ENCODE results near the gene NCAPD3.
A peak's percentile ranks its signal among the peaks of the same experiment; 100 is the strongest.

The NCAPD3 gene

DNA sequence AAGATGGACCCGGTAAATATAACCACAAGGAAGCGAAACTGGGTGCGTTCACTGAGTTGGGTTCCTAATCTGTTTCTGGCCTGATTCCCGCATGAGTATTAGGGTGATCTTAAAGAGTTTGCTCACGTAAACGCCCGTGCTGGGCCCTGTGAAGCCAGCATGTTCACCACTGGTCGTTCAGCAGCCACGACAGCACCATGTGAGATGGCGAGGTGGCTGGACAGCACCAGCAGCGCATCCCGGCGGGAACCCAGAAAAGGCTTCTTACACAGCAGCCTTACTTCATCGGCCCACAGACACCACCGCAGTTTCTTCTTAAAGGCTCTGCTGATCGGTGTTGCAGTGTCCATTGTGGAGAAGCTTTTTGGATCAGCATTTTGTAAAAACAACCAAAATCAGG lies 74.4 kb downstream of the NCAPD3 start:
- H3K9ac ChIP-seq (ENCODE audit: low read length in 2 of 2): no peak overlapping the region

DNA sequence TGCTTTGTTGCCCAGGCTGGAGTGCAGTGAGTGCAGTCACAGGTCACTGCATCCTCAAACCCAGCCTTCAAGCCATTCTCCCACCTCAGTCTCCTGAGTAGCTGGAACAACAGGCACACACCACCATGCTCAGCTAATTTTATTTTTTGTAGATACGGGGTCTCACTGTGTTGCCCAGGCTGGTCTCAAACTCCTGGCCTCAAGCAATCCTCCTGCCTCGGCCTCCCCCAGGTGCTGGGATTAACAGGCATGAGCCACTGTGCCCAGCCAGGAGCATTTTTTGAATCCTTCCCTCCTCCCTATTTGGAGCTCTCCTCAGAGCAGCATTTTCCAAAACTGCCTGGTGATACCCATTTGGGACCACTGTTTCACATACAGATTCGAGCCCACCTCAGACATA lies 77.2 kb downstream of the NCAPD3 start:
- H3K36me3 ChIP-seq (ENCODE audit: control insufficient read depth in 2 of 2, insufficient read depth in 2 of 2, low read length in 2 of 2): peaks cover 33 to 36% of the 10 kb centered on the region in 2 donors
- H3K9me3 ChIP-seq (ENCODE audit: control insufficient read depth in 2 of 2, low read length in 2 of 2): no peaks in the 10 kb centered on the region

More for the DNA sequence above, 74.4 kb downstream of the NCAPD3 start:
- Histone ChIP-seq H3K9me3 (ENCODE audit: control insufficient read depth in 2 of 2, low read length in 2 of 2) (no peaks in the 10 kb centered on the region), H3K27ac (ENCODE audit: low read length) (no peak overlapping the region), H3K4me3 (ENCODE audit: low read length in 2 of 2) (no peak overlapping the region), H3K36me3 (ENCODE audit: control insufficient read depth in 2 of 2, insufficient read depth in 2 of 2, low read length in 2 of 2) (peaks cover 41 to 43% of the 10 kb centered on the region in 2 donors), H3K4me1 (ENCODE audit: control insufficient read depth, insufficient read depth, low read length) (peaks cover 17% of the 10 kb centered on the region), H3K27me3 (ENCODE audit: control insufficient read depth in 1 of 2, insufficient read depth in 2 of 2, low read length in 2 of 2) (no peaks in the 10 kb centered on the region)

DNA sequence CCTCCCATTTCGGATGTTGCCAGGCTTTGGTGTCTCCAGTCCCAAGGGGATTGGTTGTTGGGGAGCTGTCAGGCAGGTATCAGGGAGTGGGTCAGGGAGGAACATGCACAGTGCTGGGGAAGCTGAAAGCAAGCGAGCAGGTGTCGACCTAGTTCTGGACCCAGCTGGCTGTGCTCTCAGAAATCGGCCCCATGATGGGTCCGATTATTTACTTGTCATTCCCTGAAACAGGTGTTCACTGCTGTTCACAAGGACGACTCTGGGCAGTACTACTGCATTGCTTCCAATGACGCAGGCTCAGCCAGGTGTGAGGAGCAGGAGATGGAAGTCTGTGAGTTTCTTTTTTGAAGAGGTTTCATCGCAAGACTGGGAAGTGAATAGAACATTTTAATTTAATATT lies 78.1 kb downstream of the NCAPD3 start:
- Histone ChIP-seq H3K27ac (ENCODE audit: low read length) (no peak overlapping the region), H3K27me3 (ENCODE audit: control insufficient read depth in 1 of 2, insufficient read depth in 2 of 2, low read length in 2 of 2) (no peaks in the 10 kb centered on the region), H3K36me3 (ENCODE audit: control insufficient read depth in 2 of 2, insufficient read depth in 2 of 2, low read length in 2 of 2) (peaks cover 28 to 42% of the 10 kb centered on the region in 2 donors), H3K9me3 (ENCODE audit: control insufficient read depth in 2 of 2, low read length in 2 of 2) (no peaks in the 10 kb centered on the region), H3K4me1 (ENCODE audit: control insufficient read depth, insufficient read depth, low read length) (peaks cover 9% of the 10 kb centered on the region), H3K9ac (ENCODE audit: low read length in 2 of 2) (no peak overlapping the region), H3K4me3 (ENCODE audit: low read length in 2 of 2) (no peak overlapping the region)

More for the DNA sequence above, 77.2 kb downstream of the NCAPD3 start:
- Histone ChIP-seq H3K27ac (ENCODE audit: low read length) (no peak overlapping the region), H3K4me3 (ENCODE audit: low read length in 2 of 2) (no peak overlapping the region), H3K9ac (ENCODE audit: low read length in 2 of 2) (no peak overlapping the region), H3K27me3 (ENCODE audit: control insufficient read depth in 1 of 2, insufficient read depth in 2 of 2, low read length in 2 of 2) (no peaks in the 10 kb centered on the region), H3K4me1 (ENCODE audit: control insufficient read depth, insufficient read depth, low read length) (peaks cover 11% of the 10 kb centered on the region)

DNA sequence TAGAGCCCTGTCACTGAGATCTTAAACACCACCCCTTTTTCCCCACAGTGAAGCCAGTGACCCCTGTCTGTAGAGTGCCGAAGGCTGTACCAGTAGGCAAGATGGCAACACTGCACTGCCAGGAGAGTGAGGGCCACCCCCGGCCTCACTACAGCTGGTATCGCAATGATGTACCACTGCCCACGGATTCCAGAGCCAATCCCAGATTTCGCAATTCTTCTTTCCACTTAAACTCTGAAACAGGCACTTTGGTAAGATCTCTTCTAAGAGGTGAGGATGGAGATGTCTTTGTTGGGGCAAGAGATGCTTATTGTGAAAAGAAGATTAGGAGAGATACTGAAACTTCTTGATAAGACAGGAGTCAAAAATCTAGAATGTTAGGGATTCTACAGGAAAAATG lies 79.0 kb downstream of the NCAPD3 start:
- Histone ChIP-seq H3K4me3 (ENCODE audit: low read length in 2 of 2) (no peak overlapping the region), H3K27ac (ENCODE audit: low read length) (no peak overlapping the region), H3K9me3 (ENCODE audit: control insufficient read depth in 2 of 2, low read length in 2 of 2) (no peaks in the 10 kb centered on the region), H3K36me3 (ENCODE audit: control insufficient read depth in 2 of 2, insufficient read depth in 2 of 2, low read length in 2 of 2) (peaks cover 27 to 42% of the 10 kb centered on the region in 2 donors), H3K9ac (ENCODE audit: low read length in 2 of 2) (no peak overlapping the region), H3K4me1 (ENCODE audit: control insufficient read depth, insufficient read depth, low read length) (peaks cover 9% of the 10 kb centered on the region), H3K27me3 (ENCODE audit: control insufficient read depth in 1 of 2, insufficient read depth in 2 of 2, low read length in 2 of 2) (no peaks in the 10 kb centered on the region)

DNA sequence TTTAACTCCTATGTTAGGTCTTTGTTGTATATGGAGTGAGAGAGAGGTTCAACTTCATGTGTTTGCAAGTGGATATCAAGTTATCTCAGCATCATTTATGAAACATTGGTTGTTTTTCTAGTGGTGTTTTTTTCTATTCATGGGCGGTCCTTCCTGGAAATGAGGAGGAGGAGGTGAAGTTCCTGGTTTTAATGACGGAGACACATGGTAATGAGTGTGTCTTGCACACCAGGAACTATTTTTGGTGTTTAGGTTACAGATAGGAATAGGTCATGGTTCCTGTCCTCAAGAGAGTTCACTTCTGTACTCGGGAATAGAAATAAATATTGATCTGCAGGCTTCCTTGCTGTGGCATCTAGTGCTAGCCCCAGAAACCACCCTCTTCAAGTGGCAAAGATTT lies 80.0 kb downstream of the NCAPD3 start:
- no peaks in the 10 kb centered on the region for H3K27me3 ChIP-seq (ENCODE audit: control insufficient read depth in 1 of 2, insufficient read depth in 2 of 2, low read length in 2 of 2)
- H3K4me1 ChIP-seq (ENCODE audit: control insufficient read depth, insufficient read depth, low read length): peaks cover 16% of the 10 kb centered on the region
- no peak overlapping the region for H3K4me3 ChIP-seq (ENCODE audit: low read length in 2 of 2)
- no peak overlapping the region for H3K9ac ChIP-seq (ENCODE audit: low read length in 2 of 2)
- H3K27ac ChIP-seq (ENCODE audit: low read length): no peak overlapping the region
- peaks cover 19 to 35% of the 10 kb centered on the region in 2 donors for H3K36me3 ChIP-seq (ENCODE audit: control insufficient read depth in 2 of 2, insufficient read depth in 2 of 2, low read length in 2 of 2)
- H3K9me3 ChIP-seq (ENCODE audit: control insufficient read depth in 2 of 2, low read length in 2 of 2): no peaks in the 10 kb centered on the region

DNA sequence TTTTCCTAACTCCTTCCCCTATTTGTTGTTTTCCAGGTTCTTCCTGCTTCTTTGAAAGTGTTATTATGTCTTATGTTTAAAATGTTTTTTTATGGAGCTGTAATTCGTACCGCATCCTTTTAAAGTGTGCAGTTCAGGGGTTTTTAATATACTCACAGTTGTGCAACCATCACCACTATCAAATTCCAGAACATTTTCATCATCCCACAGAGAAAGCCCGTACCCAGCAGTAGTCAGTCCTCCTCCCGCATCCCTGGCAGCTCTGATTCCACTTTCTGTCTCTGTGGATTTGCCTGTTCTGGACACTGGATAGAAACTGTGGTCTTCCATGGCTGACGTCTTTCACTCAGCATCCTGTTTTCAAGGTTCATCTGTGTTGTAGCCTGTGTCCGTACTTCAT lies 81.2 kb downstream of the NCAPD3 start:
- H3K27me3 ChIP-seq (ENCODE audit: control insufficient read depth in 1 of 2, insufficient read depth in 2 of 2, low read length in 2 of 2): no peaks in the 10 kb centered on the region
- H3K9ac ChIP-seq (ENCODE audit: low read length in 2 of 2): no peak overlapping the region
- peaks cover 19 to 34% of the 10 kb centered on the region in 2 donors for H3K36me3 ChIP-seq (ENCODE audit: control insufficient read depth in 2 of 2, insufficient read depth in 2 of 2, low read length in 2 of 2)
- H3K4me1 ChIP-seq (ENCODE audit: control insufficient read depth, insufficient read depth, low read length): peaks cover 16% of the 10 kb centered on the region
- H3K4me3 ChIP-seq (ENCODE audit: low read length in 2 of 2): no peak overlapping the region
- no peaks in the 10 kb centered on the region for H3K9me3 ChIP-seq (ENCODE audit: control insufficient read depth in 2 of 2, low read length in 2 of 2)
- no peak overlapping the region for H3K27ac ChIP-seq (ENCODE audit: low read length)

DNA sequence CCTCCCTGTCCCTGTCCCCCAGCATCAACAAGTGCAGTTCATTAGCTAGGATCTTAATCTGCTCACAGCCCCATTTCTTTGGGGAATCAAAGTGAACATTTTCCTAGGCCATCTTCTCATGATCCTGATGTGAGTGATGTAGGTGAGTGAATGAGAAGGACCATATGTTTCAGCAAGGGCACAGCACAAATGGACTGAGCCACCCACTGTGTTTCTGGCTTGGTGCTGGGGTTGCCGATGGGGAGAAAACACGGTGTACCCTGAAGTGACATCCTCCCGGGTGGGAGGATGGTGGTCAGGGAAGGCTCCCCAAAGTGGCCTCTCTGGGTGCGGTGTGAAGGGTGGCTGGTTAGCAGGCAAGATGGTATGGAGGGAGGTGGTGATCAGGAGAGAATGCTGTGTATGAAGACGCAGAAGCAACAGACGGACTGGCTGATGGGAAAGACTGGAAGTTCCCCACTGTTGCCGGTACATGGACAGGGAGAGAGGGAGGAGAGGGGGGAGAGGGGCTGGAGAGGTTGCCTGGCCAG lies 82.7 kb downstream of the NCAPD3 start:
- Histone ChIP-seq H3K4me3 (ENCODE audit: low read length in 2 of 2) (no peak overlapping the region), H3K27ac (ENCODE audit: low read length) (no peak overlapping the region), H3K4me1 (ENCODE audit: control insufficient read depth, insufficient read depth, low read length) (peaks cover 15% of the 10 kb centered on the region), H3K36me3 (ENCODE audit: control insufficient read depth in 2 of 2, insufficient read depth in 2 of 2, low read length in 2 of 2) (peaks cover 11 to 29% of the 10 kb centered on the region in 2 donors), H3K9ac (ENCODE audit: low read length in 2 of 2) (no peak overlapping the region), H3K9me3 (ENCODE audit: control insufficient read depth in 2 of 2, low read length in 2 of 2) (no peaks in the 10 kb centered on the region), H3K27me3 (ENCODE audit: control insufficient read depth in 1 of 2, insufficient read depth in 2 of 2, low read length in 2 of 2) (no peaks in the 10 kb centered on the region)

DNA sequence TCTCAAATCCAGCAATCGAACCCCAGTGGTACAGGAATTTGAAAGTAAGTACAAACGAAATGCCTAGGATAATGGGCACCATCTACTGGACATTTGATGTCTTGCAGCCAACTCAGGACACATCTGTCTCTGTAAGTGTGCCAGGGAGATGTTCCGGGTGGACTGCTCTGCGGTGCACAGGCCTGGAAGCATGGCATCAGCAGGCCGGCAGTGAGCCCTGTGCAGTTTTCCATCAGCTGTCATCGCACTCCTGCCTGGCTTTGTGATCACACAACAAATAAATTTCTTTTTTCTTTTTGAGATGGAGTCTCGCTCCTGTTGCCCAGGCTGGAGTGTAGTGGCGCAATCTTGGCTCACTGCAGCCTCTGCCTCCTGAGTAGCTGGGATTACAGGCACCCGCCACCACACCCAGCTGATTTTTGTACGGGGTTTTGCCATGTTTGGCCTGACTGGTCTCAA lies 83.9 kb downstream of the NCAPD3 start:
- H3K27ac ChIP-seq (ENCODE audit: low read length): peak overlapping the region; percentile 76
- H3K4me1 ChIP-seq (ENCODE audit: control insufficient read depth, insufficient read depth, low read length): peaks cover 15% of the 10 kb centered on the region
- no peaks in the 10 kb centered on the region for H3K9me3 ChIP-seq (ENCODE audit: control insufficient read depth in 2 of 2, low read length in 2 of 2)
- H3K36me3 ChIP-seq (ENCODE audit: control insufficient read depth in 2 of 2, insufficient read depth in 2 of 2, low read length in 2 of 2): peaks cover 7 to 19% of the 10 kb centered on the region in 2 donors
- H3K27me3 ChIP-seq (ENCODE audit: control insufficient read depth in 1 of 2, insufficient read depth in 2 of 2, low read length in 2 of 2): no peaks in the 10 kb centered on the region
- H3K9ac ChIP-seq (ENCODE audit: low read length in 2 of 2): peak overlapping the region in 1 of 2 donors; percentile 34
- peak overlapping the region; percentile 5 to 57 for H3K4me3 ChIP-seq (ENCODE audit: low read length in 2 of 2)

DNA sequence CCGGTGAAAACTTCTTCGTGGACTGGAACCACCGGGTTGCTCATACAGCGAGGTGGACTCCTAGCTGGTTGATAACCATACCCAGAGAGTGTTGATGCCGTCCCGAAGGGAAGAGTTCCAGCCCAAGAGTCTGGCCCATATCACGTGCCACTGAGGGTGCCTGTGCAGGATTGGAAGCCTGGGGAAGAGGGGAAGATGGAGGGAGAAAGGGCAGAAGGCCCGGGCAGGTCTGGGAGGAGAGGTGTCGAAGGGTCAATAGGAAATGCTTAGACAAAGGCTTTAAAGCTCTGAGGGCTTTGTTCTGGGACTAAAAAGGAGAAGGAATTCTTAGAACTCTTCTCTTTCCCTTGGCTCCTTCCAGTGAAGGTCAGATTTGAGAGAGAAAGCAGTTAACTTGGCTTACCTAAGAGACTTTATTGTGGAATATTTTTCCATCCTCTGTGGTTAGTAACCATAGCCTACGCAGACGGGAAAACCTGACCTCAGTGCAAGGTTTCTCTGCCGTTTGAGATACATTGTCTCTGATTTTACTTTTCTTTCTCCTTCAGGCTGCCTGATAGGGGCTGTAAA lies 84.4 kb downstream of the NCAPD3 start:
- Histone ChIP-seq H3K4me3 (ENCODE audit: low read length in 2 of 2) (peak overlapping the region; percentile 5 to 57), H3K27me3 (ENCODE audit: control insufficient read depth in 1 of 2, insufficient read depth in 2 of 2, low read length in 2 of 2) (no peaks in the 10 kb centered on the region), H3K9ac (ENCODE audit: low read length in 2 of 2) (peak overlapping the region; percentile 34 to 51), H3K4me1 (ENCODE audit: control insufficient read depth, insufficient read depth, low read length) (peaks cover 15% of the 10 kb centered on the region), H3K27ac (ENCODE audit: low read length) (peak overlapping the region; percentile 76), H3K9me3 (ENCODE audit: control insufficient read depth in 2 of 2, low read length in 2 of 2) (no peaks in the 10 kb centered on the region), H3K36me3 (ENCODE audit: control insufficient read depth in 2 of 2, insufficient read depth in 2 of 2, low read length in 2 of 2) (peaks cover 7 to 14% of the 10 kb centered on the region in 2 donors)

DNA sequence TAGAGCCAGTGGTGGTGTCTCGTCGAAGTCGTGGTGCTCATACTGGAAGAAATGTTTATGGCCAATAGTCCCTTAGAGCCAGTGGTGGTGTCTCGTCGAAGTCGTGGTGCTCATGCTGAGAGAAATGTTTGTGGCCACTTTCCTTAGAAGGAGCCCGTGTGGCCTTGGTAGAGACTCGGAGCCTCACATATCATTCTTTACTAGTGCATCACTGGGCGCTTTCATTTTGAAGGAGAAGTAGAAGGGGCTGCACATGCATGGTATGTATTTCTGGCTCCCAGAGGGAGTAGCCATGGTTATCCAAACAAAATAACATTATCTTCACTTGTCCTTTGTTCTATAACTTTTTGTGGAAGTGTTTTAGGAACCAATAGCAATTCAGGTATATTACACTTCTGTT lies 85.4 kb downstream of the NCAPD3 start:
- H3K27me3 ChIP-seq (ENCODE audit: control insufficient read depth in 1 of 2, insufficient read depth in 2 of 2, low read length in 2 of 2): no peaks in the 10 kb centered on the region
- no peak overlapping the region for H3K27ac ChIP-seq (ENCODE audit: low read length)
- no peak overlapping the region for H3K9ac ChIP-seq (ENCODE audit: low read length in 2 of 2)
- H3K4me3 ChIP-seq (ENCODE audit: low read length in 2 of 2): no peak overlapping the region
- H3K36me3 ChIP-seq (ENCODE audit: control insufficient read depth in 2 of 2, insufficient read depth in 2 of 2, low read length in 2 of 2): peaks cover 3 to 8% of the 10 kb centered on the region in 2 donors
- no peaks in the 10 kb centered on the region for H3K9me3 ChIP-seq (ENCODE audit: control insufficient read depth in 2 of 2, low read length in 2 of 2)
- peaks cover 15% of the 10 kb centered on the region for H3K4me1 ChIP-seq (ENCODE audit: control insufficient read depth, insufficient read depth, low read length)

DNA sequence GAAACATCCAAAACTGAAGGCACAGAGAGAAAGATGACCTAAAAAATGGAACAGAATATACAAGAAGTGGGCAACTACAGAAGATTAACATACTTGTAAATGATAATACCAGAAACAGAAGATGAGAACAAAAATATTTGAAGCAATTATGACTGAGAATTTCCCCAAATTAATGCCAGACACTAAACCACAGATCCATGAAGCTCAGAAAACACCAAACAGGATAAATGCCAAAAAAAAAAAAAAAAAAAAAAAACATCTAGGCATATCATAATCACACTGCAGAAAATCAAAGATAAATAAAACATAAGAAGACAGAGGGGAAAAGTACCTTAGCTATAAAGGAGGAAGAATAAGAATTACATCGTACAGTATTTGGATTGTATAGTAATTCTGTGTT lies 89.6 kb downstream of the NCAPD3 start:
- peaks cover 6% of the 10 kb centered on the region for H3K4me1 ChIP-seq (ENCODE audit: control insufficient read depth, insufficient read depth, low read length)
- no peaks in the 10 kb centered on the region for H3K36me3 ChIP-seq (ENCODE audit: control insufficient read depth in 2 of 2, insufficient read depth in 2 of 2, low read length in 2 of 2)

More for the DNA sequence above, 89.6 kb downstream of the NCAPD3 start:
- H3K4me3 ChIP-seq (ENCODE audit: low read length in 2 of 2): no peak overlapping the region
- H3K9me3 ChIP-seq (ENCODE audit: control insufficient read depth in 2 of 2, low read length in 2 of 2): no peaks in the 10 kb centered on the region
- no peaks in the 10 kb centered on the region for H3K27me3 ChIP-seq (ENCODE audit: control insufficient read depth in 1 of 2, insufficient read depth in 2 of 2, low read length in 2 of 2)
- H3K9ac ChIP-seq (ENCODE audit: low read length in 2 of 2): no peak overlapping the region
- no peak overlapping the region for H3K27ac ChIP-seq (ENCODE audit: low read length)

Data from stomach smooth muscle (tissue), 2 donors.